ENCODE data around the gene ACTR8. TPM values are rescaled to one million over a fixed set of nuclear protein-coding genes. Genes with fewer than 3 reads are reported as not detected.

Gene ACTR8
- total RNA-seq, 2 experiments from 2014 or later = 32.0 to 33.1 TPM

DNA sequence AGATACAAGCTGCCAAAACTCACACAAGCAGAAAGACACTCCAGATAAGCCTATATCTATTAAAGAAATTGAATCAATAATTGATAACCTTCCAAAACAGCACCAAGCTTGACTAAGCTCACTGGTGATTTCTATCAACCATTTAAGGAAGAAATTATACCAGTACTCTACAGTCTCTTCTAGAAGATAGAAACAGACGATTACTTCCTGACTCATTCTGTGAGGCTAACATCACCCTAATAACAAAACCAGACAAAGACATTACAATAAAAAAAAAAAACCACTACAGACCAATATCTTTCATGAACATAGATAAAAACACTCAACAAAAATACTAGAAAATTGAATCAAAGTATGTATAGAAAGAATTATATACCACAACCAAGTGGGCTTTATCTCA is 55.9 kb downstream of the ACTR8 start:
- no peak overlapping the region for H3K27ac Mint-ChIP-seq

DNA sequence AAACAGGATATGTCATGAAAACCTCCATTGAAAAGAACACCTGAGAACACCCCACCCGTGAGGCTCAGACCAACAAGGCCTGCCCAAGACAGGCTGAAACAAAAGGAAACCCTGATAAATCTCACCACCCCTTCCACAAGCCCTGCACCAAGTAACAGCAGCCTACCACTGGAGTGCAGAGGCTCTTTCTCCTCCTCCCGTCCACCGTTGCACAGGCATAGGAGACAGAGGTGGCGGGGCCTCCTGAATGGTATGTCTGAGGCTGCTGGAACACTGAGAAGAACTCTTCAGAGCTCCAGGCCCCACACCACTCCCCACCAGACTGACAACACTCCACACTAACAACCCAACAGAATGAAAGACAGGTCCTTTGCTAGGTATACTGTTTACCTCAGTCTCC is 57.2 kb downstream of the ACTR8 start:
- Mint-ChIP-seq H3K4me3 (no peak overlapping the region), H3K27me3 (no peaks in the 10 kb centered on the region), H3K36me3 (no peaks in the 10 kb centered on the region), H3K9me3 (no peaks in the 10 kb centered on the region), H3K27ac (no peak overlapping the region), H3K4me1 (ENCODE audit: low read depth) (no peaks in the 10 kb centered on the region)
- no peak for DNase-seq
- POLR2A ChIA-PET = no interaction called here
- intact Hi-C loops (cut with micrococcal nuclease) = no loop called here
- CTCF ChIA-PET = no interaction called here

More for the DNA sequence above, 55.9 kb downstream of the ACTR8 start:
- no peak for DNase-seq
- Mint-ChIP-seq H3K36me3 (no peaks in the 10 kb centered on the region), H3K4me3 (no peak overlapping the region), H3K9me3 (no peaks in the 10 kb centered on the region), H3K4me1 (ENCODE audit: low read depth) (no peaks in the 10 kb centered on the region), H3K27me3 (no peaks in the 10 kb centered on the region)
- ChIA-PET CTCF (no interaction called here), POLR2A (no interaction called here)
- intact Hi-C loops (cut with micrococcal nuclease) = no loop called here

DNA sequence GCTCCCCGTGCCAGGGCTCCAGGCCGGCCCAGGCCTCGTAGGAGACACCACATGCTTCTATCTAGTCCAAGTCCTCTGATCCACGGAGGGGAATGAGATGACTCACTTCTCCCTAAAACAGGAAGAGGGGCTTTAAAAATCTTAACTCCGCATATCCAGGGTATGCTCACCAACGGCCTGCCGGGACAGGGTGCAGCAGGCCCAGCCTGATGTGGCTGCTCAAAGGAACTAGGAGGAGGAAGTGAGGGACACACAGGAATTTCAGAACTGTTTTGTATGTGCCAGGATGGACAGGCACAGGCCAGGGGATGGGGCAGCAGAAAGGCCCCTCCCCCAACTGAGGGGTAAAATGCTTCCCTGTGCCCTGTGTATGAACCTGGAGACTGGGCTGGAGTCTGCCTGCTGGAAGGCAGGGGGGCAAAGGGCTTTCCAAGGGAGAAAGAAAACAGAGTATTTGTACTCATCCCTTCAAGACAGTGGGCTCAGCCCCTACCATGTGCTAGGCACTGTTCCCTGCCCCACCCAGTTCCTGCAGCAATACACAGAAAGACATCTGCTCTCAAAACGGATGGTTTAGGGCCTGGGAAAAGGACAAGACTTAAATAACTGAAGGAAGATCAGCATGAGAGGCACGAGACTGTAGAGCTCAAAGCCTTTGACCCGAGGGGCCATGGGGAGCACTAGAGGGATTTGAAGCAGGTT is 57.8 kb downstream of the ACTR8 start:
- no peak for DNase-seq
- Mint-ChIP-seq H3K27me3 (peaks cover 2% of the 10 kb centered on the region), H3K36me3 (no peaks in the 10 kb centered on the region), H3K27ac (no peak overlapping the region), H3K4me1 (ENCODE audit: low read depth) (no peaks in the 10 kb centered on the region), H3K9me3 (no peaks in the 10 kb centered on the region), H3K4me3 (no peak overlapping the region)
- intact Hi-C loops (cut with micrococcal nuclease) = no loop called here
- POLR2A ChIA-PET = no interaction called here
- CTCF ChIA-PET = no interaction called here

- CTCF ChIA-PET = no interaction called here
- intact Hi-C loops (cut with micrococcal nuclease) = no loop called here
- H3K36me3 Mint-ChIP-seq = no peaks in the 10 kb centered on the region
- DNase-seq = no peak
- H3K4me1 Mint-ChIP-seq (ENCODE audit: low read depth) = no peaks in the 10 kb centered on the region
- peaks cover 2% of the 10 kb centered on the region for H3K27me3 Mint-ChIP-seq
- H3K4me3 Mint-ChIP-seq = no peak overlapping the region
- no peak overlapping the region for H3K27ac Mint-ChIP-seq
- H3K9me3 Mint-ChIP-seq = no peaks in the 10 kb centered on the region
- POLR2A ChIA-PET = no interaction called here
Observed at GRCh38 chr3:53823026-53823955, 58.7 kb downstream of the ACTR8 start.

DNA sequence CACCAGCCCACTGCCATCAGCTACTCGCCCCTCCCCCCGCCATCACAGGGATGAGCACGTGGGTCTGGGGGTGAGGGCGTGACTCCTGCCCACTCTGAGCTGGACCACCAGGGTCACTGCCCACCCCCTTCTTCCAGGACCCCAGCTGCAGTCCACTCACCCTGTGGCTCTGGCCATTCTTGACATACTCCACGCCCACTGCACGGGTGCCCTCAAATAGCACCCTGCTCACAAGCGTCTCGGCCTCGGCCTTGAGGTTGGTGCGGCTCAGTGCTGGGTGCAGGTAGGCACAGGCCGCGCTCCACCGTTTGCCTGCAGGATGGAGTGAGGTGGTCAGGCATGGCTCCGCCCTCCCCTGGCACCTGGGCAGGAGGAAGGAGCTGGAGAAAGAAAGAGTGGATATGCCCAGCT is 59.6 kb downstream of the ACTR8 start:
- POLR2A ChIA-PET = no interaction called here
- no peak for DNase-seq
- no peaks in the 10 kb centered on the region for H3K4me1 Mint-ChIP-seq (ENCODE audit: low read depth)
- H3K9me3 Mint-ChIP-seq = no peaks in the 10 kb centered on the region
- CTCF ChIA-PET = no interaction called here
- no peak overlapping the region for H3K27ac Mint-ChIP-seq
- no peaks in the 10 kb centered on the region for H3K36me3 Mint-ChIP-seq
- peaks cover 2% of the 10 kb centered on the region for H3K27me3 Mint-ChIP-seq
- no peak overlapping the region for H3K4me3 Mint-ChIP-seq
- intact Hi-C loops (cut with micrococcal nuclease) = no loop called here

DNA sequence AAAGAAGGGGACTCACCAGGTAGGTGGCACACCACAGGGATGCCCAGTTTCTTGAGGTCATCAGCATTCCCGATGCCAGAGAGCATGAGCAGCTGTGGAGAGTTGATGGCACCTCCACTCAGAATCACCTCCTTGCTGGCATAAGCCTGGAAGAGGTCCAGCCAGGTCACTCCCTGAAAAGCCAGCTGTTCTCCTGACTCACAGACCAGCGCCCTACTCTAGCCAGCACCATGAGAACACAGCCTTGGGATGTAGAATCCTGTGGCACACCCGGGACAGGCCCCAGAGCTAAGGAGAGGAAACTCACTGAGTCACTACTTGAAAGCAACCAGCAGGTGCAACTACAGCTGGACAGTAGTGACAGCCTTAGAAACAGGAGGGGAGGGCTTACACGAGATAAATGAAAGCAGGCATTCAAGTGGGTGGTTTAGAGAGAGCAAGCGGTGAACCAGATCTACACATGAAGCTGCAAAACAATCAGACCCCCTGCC is 60.3 kb downstream of the ACTR8 start:
- Mint-ChIP-seq H3K4me1 (ENCODE audit: low read depth) (no peaks in the 10 kb centered on the region), H3K4me3 (no peak overlapping the region), H3K27ac (no peak overlapping the region), H3K27me3 (peaks cover 2% of the 10 kb centered on the region), H3K36me3 (no peaks in the 10 kb centered on the region), H3K9me3 (no peaks in the 10 kb centered on the region)
- intact Hi-C loops (cut with micrococcal nuclease) = no loop called here
- no peak for DNase-seq
- POLR2A ChIA-PET = no interaction called here
- CTCF ChIA-PET = no interaction called here

GRCh38 chr3:53820756-53821580 is 61.0 kb downstream of the ACTR8 start:
- CTCF ChIA-PET = no interaction called here
- POLR2A ChIA-PET = no interaction called here
- no peaks in the 10 kb centered on the region for H3K9me3 Mint-ChIP-seq
- no peak for DNase-seq
- peaks cover 2% of the 10 kb centered on the region for H3K27me3 Mint-ChIP-seq
- no peak overlapping the region for H3K27ac Mint-ChIP-seq
- H3K4me1 Mint-ChIP-seq (ENCODE audit: low read depth) = no peaks in the 10 kb centered on the region
- intact Hi-C loops (cut with micrococcal nuclease) = no loop called here
- H3K4me3 Mint-ChIP-seq = no peak overlapping the region
- no peaks in the 10 kb centered on the region for H3K36me3 Mint-ChIP-seq

- Mint-ChIP-seq H3K27ac (no peak overlapping the region), H3K27me3 (peaks cover 2% of the 10 kb centered on the region), H3K4me3 (no peak overlapping the region), H3K9me3 (no peaks in the 10 kb centered on the region), H3K36me3 (no peaks in the 10 kb centered on the region), H3K4me1 (ENCODE audit: low read depth) (no peaks in the 10 kb centered on the region)
- intact Hi-C loops (cut with micrococcal nuclease) = no loop called here
- DNase-seq = no peak
- POLR2A ChIA-PET = no interaction called here
- CTCF ChIA-PET = no interaction called here
Observed at GRCh38 chr3:53820084-53820483, 61.9 kb downstream of the ACTR8 start.

GRCh38 chr3:53819163-53819868 is 62.6 kb downstream of the ACTR8 start:
- peaks cover 2% of the 10 kb centered on the region for H3K27me3 Mint-ChIP-seq
- no peaks in the 10 kb centered on the region for H3K36me3 Mint-ChIP-seq
- CTCF ChIA-PET = no interaction called here
- no peak for DNase-seq
- POLR2A ChIA-PET = no interaction called here
- no peaks in the 10 kb centered on the region for H3K9me3 Mint-ChIP-seq
- intact Hi-C loops (cut with micrococcal nuclease) = no loop called here
- no peaks in the 10 kb centered on the region for H3K4me1 Mint-ChIP-seq (ENCODE audit: low read depth)
- no peak overlapping the region for H3K27ac Mint-ChIP-seq
- no peak overlapping the region for H3K4me3 Mint-ChIP-seq

GRCh38 chr3:53818221-53819162 is 63.5 kb downstream of the ACTR8 start:
- Mint-ChIP-seq H3K36me3 (no peaks in the 10 kb centered on the region), H3K9me3 (no peaks in the 10 kb centered on the region), H3K27ac (no peak overlapping the region), H3K4me3 (no peak overlapping the region), H3K27me3 (peaks cover 2% of the 10 kb centered on the region), H3K4me1 (ENCODE audit: low read depth) (no peaks in the 10 kb centered on the region)
- intact Hi-C loops (cut with micrococcal nuclease) = no loop called here
- peak; percentile 4 for DNase-seq
- ChIA-PET POLR2A (no interaction called here), CTCF (no interaction called here)

DNA sequence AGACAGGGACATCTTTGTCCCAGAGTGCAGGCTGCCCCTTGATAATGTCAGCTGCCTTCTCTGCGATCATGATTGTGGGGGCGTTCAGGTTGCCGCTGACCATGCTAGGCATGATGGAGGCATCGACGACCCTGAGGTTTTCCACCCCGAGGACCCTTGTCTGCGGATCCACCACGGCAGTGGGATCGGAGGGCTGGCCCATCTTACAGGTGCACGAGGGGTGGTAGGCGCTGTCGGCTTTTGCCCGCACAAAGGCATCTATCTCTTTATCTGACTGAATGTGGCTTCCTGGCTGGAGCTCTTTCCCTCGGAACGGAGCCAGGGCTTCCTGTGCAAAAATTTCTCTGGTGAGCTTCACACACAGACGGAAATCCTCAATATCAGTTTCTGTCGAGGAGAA is 64.1 kb downstream of the ACTR8 start:
- Mint-ChIP-seq H3K4me1 (ENCODE audit: low read depth) (no peaks in the 10 kb centered on the region), H3K4me3 (no peak overlapping the region), H3K36me3 (no peaks in the 10 kb centered on the region), H3K27me3 (peaks cover 2% of the 10 kb centered on the region), H3K9me3 (no peaks in the 10 kb centered on the region), H3K27ac (no peak overlapping the region)
- ChIA-PET POLR2A (no interaction called here), CTCF (no interaction called here)
- intact Hi-C loops (cut with micrococcal nuclease) = no loop called here
- DNase-seq = peak; percentile 3

Data from activated CD4-positive, alpha-beta memory T cell treated with anti-CD3 and anti-CD28 coated beads for 36 hours (primary cell).